GDM1 (cell line): ENCODE measurements around the gene COL6A3.
"Not testable (repeated sequence)": the region's sequence is repeated elsewhere in the genome, so short reads cannot be mapped to it uniquely, and the experiment has no call there.

Source experiments
- DNase-seq: peaks from one replicate; lab custom pipeline; 2025; lab: John Stamatoyannopoulos, UW

Gene COL6A3

GRCh38 chr2:237315170-237315828 is 98.7 kb downstream of the COL6A3 start:
- DNase-seq, result no peak

GRCh38 chr2:237314681-237315080 is 99.3 kb downstream of the COL6A3 start:
- DNase-seq, result no peak

- no peak for DNase-seq
Observed at GRCh38 chr2:237314198-237314597, 99.8 kb downstream of the COL6A3 start.

DNA sequence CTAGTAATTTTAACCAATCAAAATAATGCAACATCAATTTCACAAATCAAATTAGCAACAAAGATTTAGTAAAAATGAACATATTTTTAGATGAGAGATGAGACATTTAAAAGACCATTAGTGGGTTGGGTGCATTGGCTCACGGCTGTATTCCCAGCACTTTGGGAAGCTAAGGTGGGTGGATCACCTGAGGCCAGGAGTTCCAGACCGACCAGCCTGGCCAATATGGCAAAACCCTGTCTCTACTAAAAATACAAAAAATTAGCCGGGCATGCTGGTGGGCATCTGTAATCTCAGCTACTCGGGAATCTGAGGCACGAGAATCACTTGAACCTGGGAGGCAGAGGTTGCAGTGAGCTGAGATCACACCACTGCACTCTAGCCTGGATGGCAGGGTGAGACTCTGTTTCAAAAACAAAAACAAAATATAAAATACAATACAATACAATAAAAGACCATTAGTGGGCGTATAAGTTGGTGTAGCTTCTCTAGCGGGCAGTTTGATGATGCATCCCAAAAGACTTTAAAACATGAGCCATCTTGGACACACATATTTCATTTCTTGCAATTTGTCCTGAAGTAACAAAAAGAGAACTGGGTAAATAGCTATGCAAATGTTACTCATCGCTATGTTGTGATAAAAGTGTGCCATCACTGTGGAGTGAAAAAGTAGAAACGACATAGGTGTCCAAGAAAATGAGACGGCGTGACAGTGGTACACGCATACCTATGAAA is 101.8 kb downstream of the COL6A3 start:
- DNase-seq, result no peak

DNA sequence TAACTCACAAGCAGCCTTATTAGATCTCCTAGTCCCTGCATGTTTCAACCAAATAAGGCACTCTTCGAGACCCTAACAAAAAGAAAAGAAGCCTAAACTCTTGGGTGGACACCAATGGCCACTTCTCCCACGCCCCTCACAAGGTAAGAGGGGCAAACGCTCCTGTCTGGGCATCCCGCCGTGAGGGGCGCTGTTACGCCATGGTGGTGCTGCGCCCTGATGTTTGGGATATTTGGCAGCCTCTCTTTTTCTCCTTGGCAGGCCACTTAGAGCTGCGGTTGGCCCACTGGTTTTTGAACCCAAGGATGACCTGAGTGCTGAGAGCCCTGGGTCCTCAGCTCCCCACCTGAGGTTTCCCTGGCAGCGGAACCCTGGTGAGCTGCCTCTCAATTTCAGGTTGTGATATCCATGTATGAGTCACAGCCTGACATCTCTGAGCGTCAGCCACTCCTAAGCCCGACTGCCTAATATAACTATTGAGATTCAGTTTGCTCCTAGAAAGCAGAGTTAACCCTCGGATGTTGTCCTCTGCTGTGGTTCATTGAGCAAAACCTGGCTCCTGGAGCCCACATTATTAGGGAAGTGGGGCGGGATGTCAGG is 103.3 kb downstream of the COL6A3 start:
- DNase-seq, result no peak

- DNase-seq, result no peak
Observed at GRCh38 chr2:237309416-237309815, 104.5 kb downstream of the COL6A3 start.

- DNase-seq, result no peak
Observed at GRCh38 chr2:237309011-237309410, 105.0 kb downstream of the COL6A3 start.

GRCh38 chr2:237307474-237307873 is 106.5 kb downstream of the COL6A3 start:
- no peak for DNase-seq

- no peak for DNase-seq
Observed at GRCh38 chr2:237306787-237307170, 107.2 kb downstream of the COL6A3 start.

DNA sequence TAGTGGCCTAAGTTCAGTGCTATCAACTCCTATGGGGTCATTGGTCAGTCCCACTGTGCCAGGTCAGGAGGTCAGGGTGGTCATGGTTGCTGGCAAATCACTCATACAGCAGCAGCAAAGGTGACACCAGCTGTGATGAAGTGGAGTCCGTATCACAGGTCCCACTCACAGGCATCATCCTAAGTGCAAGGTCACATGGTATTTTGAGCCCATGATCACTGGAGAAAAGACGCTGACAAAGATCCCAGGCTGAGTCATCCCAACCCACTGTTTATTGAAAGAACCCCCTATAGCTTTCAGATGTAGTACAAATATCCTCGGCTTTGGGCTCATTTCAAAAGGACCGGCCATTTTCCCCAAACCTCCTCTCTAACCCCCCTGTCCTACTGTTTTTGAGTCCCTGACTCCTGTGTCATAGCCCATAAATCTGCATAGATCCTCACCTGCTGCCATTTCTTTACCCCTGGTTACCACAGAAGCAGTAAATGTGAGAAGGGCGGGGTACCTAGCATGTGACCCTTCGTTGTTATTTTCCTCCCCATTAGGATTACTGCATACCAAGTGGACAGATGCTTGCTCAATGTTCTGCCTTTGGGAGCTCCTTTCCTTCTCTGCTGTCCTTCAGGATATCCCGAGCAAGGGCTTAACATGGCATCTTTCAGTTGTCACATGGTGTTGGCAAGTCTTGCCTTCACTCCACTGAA is 107.7 kb downstream of the COL6A3 start:
- DNase-seq, result no peak

- no peak for DNase-seq
Observed at GRCh38 chr2:237305579-237305978, 108.4 kb downstream of the COL6A3 start.

- no peak for DNase-seq
Observed at GRCh38 chr2:237304763-237305514, 109.0 kb downstream of the COL6A3 start.

- DNase-seq, result not testable (repeated sequence)
Observed at GRCh38 chr2:237303244-237303643, 110.7 kb downstream of the COL6A3 start.

GRCh38 chr2:237301595-237301994 is 112.4 kb downstream of the COL6A3 start:
- no peak for DNase-seq

- DNase-seq, result no peak
Observed at GRCh38 chr2:237300739-237301138, 113.2 kb downstream of the COL6A3 start.

GRCh38 chr2:237299906-237300305 is 114.1 kb downstream of the COL6A3 start:
- no peak for DNase-seq

DNA sequence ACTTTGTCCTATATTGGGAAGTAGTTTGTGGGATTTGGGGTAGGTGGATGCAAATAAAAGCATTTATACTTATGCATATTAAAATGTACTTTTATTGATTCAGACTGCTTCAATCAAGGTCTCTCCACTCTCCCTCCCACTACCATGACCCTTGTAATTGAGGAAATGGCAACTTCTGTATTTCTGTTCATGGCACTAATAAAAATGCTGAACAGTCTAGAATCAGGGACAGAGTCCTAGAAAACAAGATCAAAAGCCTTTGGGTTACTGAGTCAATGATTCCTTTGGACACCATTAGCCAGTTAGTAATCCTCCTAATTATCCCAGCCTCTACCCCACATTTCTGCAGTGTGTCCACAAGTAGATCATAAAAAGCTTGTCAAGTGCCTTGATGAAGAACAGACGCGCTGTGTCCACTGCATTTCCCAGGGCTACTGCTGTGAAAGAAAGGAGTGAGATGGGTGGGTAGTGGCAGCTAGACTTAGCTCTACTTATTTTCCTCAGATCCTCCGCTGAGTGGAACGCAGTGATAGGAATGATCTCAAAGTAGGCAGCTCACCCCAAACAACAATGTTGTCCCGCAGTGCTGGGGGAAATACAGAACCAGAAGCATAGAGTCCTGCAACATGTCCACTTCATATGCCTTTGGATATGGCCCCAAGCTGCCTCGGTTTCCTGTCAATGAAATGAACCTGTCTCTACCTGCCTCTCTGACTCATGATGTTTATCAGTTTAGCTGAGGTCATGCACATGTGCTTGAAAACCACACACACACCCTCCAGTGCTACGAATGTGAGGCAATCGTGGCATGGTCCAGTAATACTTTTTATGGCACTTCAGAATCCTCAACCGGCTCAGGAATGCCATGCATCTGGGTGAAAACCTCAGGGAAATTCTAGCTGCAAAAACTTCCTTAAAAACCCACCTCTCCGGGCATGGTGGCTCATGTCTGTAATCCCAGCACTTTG is 115.5 kb downstream of the COL6A3 start:
- no peak for DNase-seq

GRCh38 chr2:237297421-237298150 is 116.4 kb downstream of the COL6A3 start:
- DNase-seq, result no peak

DNA sequence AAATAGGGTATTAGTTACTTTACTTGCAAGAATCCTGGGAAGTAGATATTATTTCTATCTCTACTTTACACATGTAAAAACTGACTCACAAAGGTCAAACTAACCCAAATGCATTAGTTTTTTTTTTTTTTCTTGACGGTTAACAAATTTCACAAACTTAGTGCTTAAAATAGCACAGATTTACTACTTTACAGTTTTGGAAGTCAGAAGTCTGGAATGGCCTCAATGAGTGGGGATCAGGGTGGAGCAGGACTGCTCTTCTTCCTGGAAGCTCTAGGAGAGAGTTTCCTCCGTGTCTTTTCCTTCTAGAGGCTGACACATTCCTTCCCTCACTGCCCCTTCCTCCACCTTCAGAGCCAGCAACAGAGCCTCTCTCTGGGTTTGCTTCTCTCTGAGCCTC is 117.2 kb downstream of the COL6A3 start:
- DNase-seq, result no peak

- DNase-seq, result no peak
Observed at GRCh38 chr2:237295889-237296480, 118.0 kb downstream of the COL6A3 start.
